K562 (cell line): ENCODE data around the gene GNB5. TPM values are rescaled to one million over a fixed set of nuclear protein-coding genes. Genes with fewer than 3 reads are reported as not detected.
A peak's percentile ranks its signal among the peaks of the same experiment; 100 is the strongest.

Experiments used
- ATAC-seq: fragments of 200-7000 bp; cut with Tn5 transposase; 3 replicates; pipeline ENCODE4 v1.9.1; 2020; ENCODE audit warnings: moderate library complexity
- BruUV-seq: library from RNA; stranded (reverse); fragments of 400-500 nt; replicated peaks from 2 replicates; lab custom pipeline; 2021; lab: Mats Ljungman, UMichigan
- CTCF ChIA-PET: fragments of 300-600 bp; formaldehyde crosslinking; extraction: SDS; loops from one replicate; lab custom pipeline; 2021; ENCODE audit warnings: low intra/inter-chr PET ratio; lab: Yijun Ruan, JAX
- POLR2A ChIA-PET: fragments of 300-600, 350-650 bp; sonication (Branson Sonifier 250); formaldehyde crosslinking; extraction: SDS; loops from one replicate; lab custom pipeline; 2021; ENCODE audit warnings: antibody characterized with exemption, inconsistent platforms; lab: Yijun Ruan, JAX
- DNase-seq, 4 experiments: peaks; one replicate each; pipeline versions ENCODE4 v3.0.0 to v3.0.0-alpha.2; 2011 to 2018; ENCODE audit warnings: low spot score in 3 of 4, mixed read lengths in 3 of 4; ENCODE audit errors: extremely low read depth in 1 of 4
- FAIRE-seq: peaks from 2 replicates; lab custom pipeline; 2011; peaks lifted over from hg19 to GRCh38; lab: Jason Lieb, UNC
- H2AFZ ChIP-seq: 2 replicates; pipeline ENCODE4 v1.6.0; 2011; ENCODE audit warnings: low read depth, low read length, control low read depth, inconsistent platforms
- H3K27ac ChIP-seq: fragments of 200-600 bp; 3 replicates; pipeline ENCODE4 v1.8.0; 2011; ENCODE audit warnings: low read depth, mild to moderate bottlenecking, control low read depth, inconsistent platforms, low read length, moderate library complexity, mixed read lengths; ENCODE audit errors: extremely low read depth
- H3K27me3 ChIP-seq, 2 experiments: fragments of 300-600 bp in 1 of 2; 2 replicates in 1 of 2; 3 replicates in 1 of 2; pipeline versions ENCODE4 v1.6.0 to v1.8.0; 2011; ENCODE audit warnings: inconsistent platforms in 2 of 2, low read length in 2 of 2, mild to moderate bottlenecking in 1 of 2, mixed read lengths in 1 of 2, moderate library complexity in 1 of 2; ENCODE audit not compliant: control insufficient read depth in 2 of 2, insufficient read depth in 2 of 2
- H3K36me3 ChIP-seq: fragments of 300-600 bp; 3 replicates; pipeline ENCODE4 v1.8.0; 2011; ENCODE audit warnings: mild to moderate bottlenecking, low read length, inconsistent platforms; ENCODE audit not compliant: control insufficient read depth, insufficient read depth
- H3K4me1 ChIP-seq, 2 experiments: fragments of 200-600 bp in 1 of 2; replicated peaks in 1 of 2; 2 replicates in 1 of 2; 3 replicates in 1 of 2; pipeline versions ENCODE4 v1.5.1 to v1.8.0; 2011; ENCODE audit warnings: inconsistent platforms in 2 of 2, low read length in 2 of 2, mild to moderate bottlenecking in 1 of 2, mixed read lengths in 1 of 2, moderate library complexity in 1 of 2; ENCODE audit not compliant: control insufficient read depth in 2 of 2, insufficient read depth in 2 of 2
- H3K4me2 ChIP-seq: 2 replicates; pipeline ENCODE4 v1.6.1; 2011; ENCODE audit warnings: low read length, control low read depth, inconsistent platforms, mixed read lengths; ENCODE audit not compliant: insufficient read depth
- H3K4me3 ChIP-seq: fragments of 200-600 bp; sonication (generic), shearing (Covaris generic); 2 replicates; pipeline ENCODE4 v1.5.1; 2016; ENCODE audit warnings: control low read depth, inconsistent platforms
- H3K79me2 ChIP-seq: fragments of 200-600 bp; 3 replicates; pipeline ENCODE4 v1.8.0; 2011; ENCODE audit warnings: low read length, inconsistent platforms; ENCODE audit not compliant: control insufficient read depth, insufficient read depth
- H3K9ac ChIP-seq, 2 experiments: 2 replicates each; pipeline versions ENCODE4 v1.6.0 to v1.6.1; 2011; ENCODE audit warnings: low read depth in 2 of 2, low read length in 2 of 2, control low read depth in 1 of 2, inconsistent platforms in 1 of 2, mild to moderate bottlenecking in 1 of 2, mixed read lengths in 1 of 2; ENCODE audit not compliant: insufficient read depth in 1 of 2
- H3K9me1 ChIP-seq: one replicate; pipeline ENCODE4 v1.6.0; 2011; ENCODE audit warnings: inconsistent platforms, mild to moderate bottlenecking, low read length, moderate library complexity; ENCODE audit not compliant: control insufficient read depth, insufficient read depth
- H3K9me3 ChIP-seq: replicated peaks from 2 replicates; pipeline ENCODE4 v1.5.1; 2011; ENCODE audit warnings: low read depth, low read length, inconsistent platforms; ENCODE audit not compliant: control insufficient read depth, insufficient read depth
- H4K20me1 ChIP-seq: replicated peaks from 2 replicates; pipeline ENCODE4 v1.6.1; 2011; ENCODE audit warnings: low read length, inconsistent platforms, mixed read lengths; ENCODE audit not compliant: control insufficient read depth, insufficient read depth
- CTCF ChIP-seq, 3 experiments: IDR thresholded peaks in 2 of 3; conservative IDR thresholded peaks in 1 of 3; 2 replicates each; pipeline ENCODE4 v1.5.1; 2011 to 2012; ENCODE audit warnings: low read length in 3 of 3, mild to moderate bottlenecking in 3 of 3, control low read depth in 2 of 3, improper control_type of control experiment in 1 of 3, inconsistent platforms in 1 of 3, low read depth in 1 of 3, mixed read lengths in 1 of 3, moderate library complexity in 1 of 3; ENCODE audit not compliant: insufficient read depth in 2 of 3
- RAD21 ChIP-seq, 2 experiments: fragments of 250-450 bp in 1 of 2; fragments of 450-650 bp in 1 of 2; sonication (Bioruptor Pico) in 1 of 2; formaldehyde crosslinking in 1 of 2; IDR thresholded peaks in 1 of 2; conservative IDR thresholded peaks in 1 of 2; 2 replicates each; pipeline versions ENCODE4 v1.4.0 to v1.8.0; 2020 to 2022; ENCODE audit warnings: mild to moderate bottlenecking in 2 of 2, moderate library complexity in 1 of 2
- RBM39 ChIP-seq: fragments of 200-400 bp; formaldehyde crosslinking; optimal IDR thresholded peaks from 2 replicates; pipeline ENCODE3; 2018; ENCODE audit warnings: low read depth, low read length
- WGBS: fragments of 100-300 bp; shearing (Covaris generic); methylation state at CpG from one replicate; pipeline ENCODE4 v1.1.6; 2016; ENCODE audit warnings: low coverage, mixed read lengths; ENCODE audit not compliant: insufficient coverage; ENCODE audit errors: missing lambda C conversion rate; 5-methylcytosine and 5-hydroxymethylcytosine counted together
- in situ Hi-C: fragments of 300-500 bp; cut with MboI; formaldehyde crosslinking; loops from 4 replicates; pipeline ENCODE4 v1.15.0; 2018; ENCODE audit warnings: inconsistent platforms, mixed read lengths
- intact Hi-C: fragments of 100-400 bp; cut with micrococcal nuclease; formaldehyde crosslinking; loops from 2 replicates; pipeline ENCODE4 v1.14.2; 2022
- polyA plus RNA-seq, 8 experiments: library from polyadenylated mRNA; depleted of rRNA in 4 of 8; stranded (reverse) in 5 of 8; unstranded in 3 of 8; fragments of >200 nt; fragmentation: Nextera tagmentation in 2 of 8; fragmentation: Illumina TruSeq in 1 of 8; extraction: Ambion mirVana in 2 of 8; extraction: Trizol in 1 of 8; gene quantifications; 2 replicates each; pipeline versions ENCODE4 v1.2.1 to v1.2.3, GENCODE V29; 2011 to 2014; ENCODE audit warnings: inconsistent platforms in 1 of 8, missing spikeins in 1 of 8
- total RNA-seq, 7 experiments: library from RNA; depleted of rRNA in 6 of 7; stranded (reverse); fragments of >200 nt in 6 of 7; fragmentation: Illumina TruSeq in 2 of 7; extraction: Trizol in 2 of 7; gene quantifications; 2 replicates each; pipeline versions ENCODE4 v1.2.1 to v1.2.3, GENCODE V29; 2011 to 2021; ENCODE audit warnings: low replicate concordance in 1 of 7

GNB5 gene
- total and polyA plus RNA-seq, 9 of the 15 experiments (the other 6 are each of a cell fraction or from before 2014, with no cell fraction given): 0.11 to 2.1 (median 0.77) TPM

GRCh38 chr15:52183562-52184173, 7.5 kb downstream of the GNB5 start:
- H4K20me1 ChIP-seq: 0 out of 2 replicates have a peak, but pooled peaks cover 5% of the 10 kb centered on the region
- H3K79me2 ChIP-seq: no peaks in the 10 kb centered on the region
- no peak overlapping the region for H3K4me2 ChIP-seq
- no TSS peak for BruUV-seq
- H3K4me1 ChIP-seq: peaks cover 2 to 15% of the 10 kb centered on the region in 2 experiments; a peak in 3 of 5 replicates
- FAIRE-seq (peak; percentile 80), DNase-seq (peak; percentile 33 to 51 (median 42)), ATAC-seq (peak; percentile 45; the same call in 2 of the 3 replicates)
- intact Hi-C loops (loop anchor here (1.0 kb wide), 2 partner anchors 25 to 44 kb away; no protein-coding TSS in a partner anchor), in situ Hi-C loops (no loop called here)
- no peaks in the 10 kb centered on the region for H3K36me3 ChIP-seq
- no peak overlapping the region for H3K9ac ChIP-seq
- no peak overlapping the region for H3K4me3 ChIP-seq
- H3K9me1 ChIP-seq: no peaks in the 10 kb centered on the region
- H3K9me3 ChIP-seq: no peaks in the 10 kb centered on the region
- H2AFZ ChIP-seq: no peak overlapping the region
- CTCF ChIA-PET: interaction anchor here (0.6 kb wide), 2 partner anchors 153 to 202 kb away, joined by 3 read pairs; no protein-coding TSS in a partner anchor
- peaks cover 20 to 38% of the 10 kb centered on the region in 2 experiments for H3K27me3 ChIP-seq
- 0% methylated on average over 2 of the region's 2 CpGs for WGBS
- H3K27ac ChIP-seq: no peak overlapping the region
- TF ChIP-seq RAD21 (CRISPR knock-in tag; conservative IDR thresholded peaks at IDR 0.05 in 1 of 2, IDR thresholded peaks at IDR 0.05 in 1 of 2): peak in 1 of 2 experiments; percentile 58; a peak in 2 of 4 replicates
- TF ChIP-seq CTCF (IDR thresholded peaks at IDR 0.05 in 2 of 3, conservative IDR thresholded peaks at IDR 0.05 in 1 of 3; ENCODE audit: insufficient read depth in 2 of 3, low read depth in 1 of 3, low read length in 3 of 3): peak; percentile 70 to 71 (median 70)
- TF ChIP-seq RBM39: no peak
- POLR2A ChIA-PET: interaction anchor here (0.5 to 3.3 kb wide), 5 partner anchors 10 to 370 kb away, joined by 3 to 10 read pairs (median 4); no protein-coding TSS in a partner anchor
